Endothelial cell of umbilical vein (primary cell): ENCODE data around the gene RNF213. TPM values are rescaled to one million over a fixed set of nuclear protein-coding genes. Genes with fewer than 3 reads are reported as not detected.

Source experiments
- BruUV-seq: library from RNA; stranded (reverse); fragments of 400-500 nt; replicated peaks from 2 replicates; lab custom pipeline; 2021; lab: Mats Ljungman, UMichigan
- CTCF ChIA-PET: fragments of 300-600, 350-600 bp; sonication (Branson Sonifier 250); formaldehyde crosslinking; loops from one replicate; lab custom pipeline; 2021; ENCODE audit warnings: antibody characterized with exemption, inconsistent platforms; lab: Charles Lee
- POLR2A ChIA-PET: fragments of 300-600, 350-600 bp; sonication (Branson Sonifier 250); formaldehyde crosslinking; loops from one replicate; lab custom pipeline; 2021; ENCODE audit warnings: antibody characterized with exemption, inconsistent platforms; lab: Charles Lee
- DNase-seq: peaks from one replicate; pipeline ENCODE4 v3.0.0-alpha.2; 2011; ENCODE audit warnings: low read depth, low spot score
- FAIRE-seq: peaks from 2 replicates; lab custom pipeline; 2011; peaks lifted over from hg19 to GRCh38; lab: Jason Lieb, UNC
- H2AFZ ChIP-seq: 2 replicates; pipeline ENCODE4 v1.6.0; 2012; ENCODE audit warnings: low read depth, low read length, control low read depth, inconsistent platforms
- H3K27ac ChIP-seq: 2 replicates; pipeline ENCODE4 v1.5.1; 2011; ENCODE audit warnings: low read depth, mild to moderate bottlenecking, control low read depth, low read length, moderate library complexity; ENCODE audit not compliant: insufficient read depth
- H3K27me3 ChIP-seq, 2 experiments: 2 replicates each; pipeline versions ENCODE4 v1.6.0 to v1.6.1; 2011; ENCODE audit warnings: low read length in 2 of 2, mixed read lengths in 1 of 2; ENCODE audit not compliant: control insufficient read depth in 2 of 2, insufficient read depth in 2 of 2
- H3K36me3 ChIP-seq, 2 experiments: 2 replicates in 1 of 2; 3 replicates in 1 of 2; pipeline ENCODE4 v1.5.1; 2011; ENCODE audit warnings: low read length in 2 of 2, mild to moderate bottlenecking in 1 of 2, moderate library complexity in 1 of 2; ENCODE audit not compliant: control insufficient read depth in 2 of 2, insufficient read depth in 2 of 2; ENCODE audit errors: extremely low read depth in 1 of 2
- H3K4me1 ChIP-seq: 3 replicates; pipeline ENCODE4 v1.5.1; 2011; ENCODE audit warnings: mild to moderate bottlenecking, low read length; ENCODE audit not compliant: control insufficient read depth, insufficient read depth; ENCODE audit errors: extremely low read depth
- H3K4me2 ChIP-seq: 2 replicates; pipeline ENCODE4 v1.6.1; 2011; ENCODE audit warnings: low read length, control low read depth, mixed read lengths; ENCODE audit not compliant: insufficient read depth
- H3K4me3 ChIP-seq, 3 experiments: fragments of 200-600 bp in 1 of 3; sonication (generic), shearing (Covaris generic) in 1 of 3; replicated peaks in 1 of 3; 2 replicates each; pipeline ENCODE4 v1.5.1; 2011 to 2016; ENCODE audit warnings: control low read depth in 3 of 3, low read length in 3 of 3, mild to moderate bottlenecking in 2 of 3, inconsistent platforms in 1 of 3, low read depth in 1 of 3, moderate library complexity in 1 of 3; ENCODE audit not compliant: insufficient read depth in 1 of 3
- H3K79me2 ChIP-seq: 2 replicates; pipeline ENCODE4 v1.6.0; 2012; ENCODE audit warnings: low read length, inconsistent platforms; ENCODE audit not compliant: control insufficient read depth, insufficient read depth
- H3K9ac ChIP-seq: replicated peaks from 2 replicates; pipeline ENCODE3; 2011; ENCODE audit warnings: low read length, control low read depth; ENCODE audit not compliant: insufficient read depth; ENCODE audit errors: extremely low read depth
- H3K9me1 ChIP-seq: replicated peaks from 3 replicates; pipeline ENCODE4 v1.6.0; 2011; ENCODE audit warnings: mild to moderate bottlenecking, low read length; ENCODE audit not compliant: control insufficient read depth, insufficient read depth; ENCODE audit errors: extremely low read depth
- H3K9me3 ChIP-seq: replicated peaks from 2 replicates; pipeline ENCODE4 v1.5.1; 2012; ENCODE audit warnings: low read length, inconsistent platforms; ENCODE audit not compliant: control insufficient read depth, insufficient read depth
- H4K20me1 ChIP-seq: replicated peaks from 2 replicates; pipeline ENCODE3; 2011; ENCODE audit warnings: mild to moderate bottlenecking, low read length; ENCODE audit not compliant: control insufficient read depth, insufficient read depth; ENCODE audit errors: extremely low read depth
- EZH2 ChIP-seq: IDR thresholded peaks from 2 replicates; pipeline ENCODE4 v1.6.1; 2012; ENCODE audit warnings: borderline replicate concordance, low read depth, mild to moderate bottlenecking, moderate library complexity, low read length, inconsistent platforms; ENCODE audit not compliant: severe bottlenecking
- FOS ChIP-seq: IDR thresholded peaks from 2 replicates; pipeline ENCODE4 v1.6.1; 2011; ENCODE audit warnings: mild to moderate bottlenecking, low read length, moderate library complexity, borderline replicate concordance; ENCODE audit not compliant: insufficient read depth
- GATA2 ChIP-seq: IDR thresholded peaks from 2 replicates; pipeline ENCODE4 v1.7.0; 2011; ENCODE audit warnings: low read depth, mild to moderate bottlenecking, moderate library complexity, mixed read lengths, low read length; ENCODE audit not compliant: insufficient read length, insufficient read depth
- JUN ChIP-seq: IDR thresholded peaks from 2 replicates; pipeline ENCODE4 v1.6.1; 2011; ENCODE audit warnings: borderline replicate concordance, low read depth; ENCODE audit not compliant: insufficient read length, insufficient read depth
- MAX ChIP-seq: IDR thresholded peaks from 2 replicates; pipeline ENCODE4 v1.6.1; 2011; ENCODE audit not compliant: insufficient read depth, insufficient read length
- MYC ChIP-seq: IDR thresholded peaks from one replicate; pipeline ENCODE4 v1.6.1; 2011; ENCODE audit warnings: mild to moderate bottlenecking, low read depth, low read length
- POLR2A ChIP-seq: IDR thresholded peaks from 2 replicates; pipeline ENCODE4 v1.6.1; 2012; ENCODE audit warnings: low read depth, mild to moderate bottlenecking, control low read depth, low read length
- POLR2AphosphoS5 ChIP-seq: IDR thresholded peaks from 2 replicates; pipeline ENCODE4 v1.6.1; 2012; ENCODE audit warnings: low read depth, mild to moderate bottlenecking, control low read depth, low read length, moderate library complexity; ENCODE audit not compliant: insufficient read depth
- dilution Hi-C: fragments of 300-500 bp; cut with MboI; formaldehyde crosslinking; loops from one replicate; pipeline ENCODE4 v1.15.0; 2019; ENCODE audit warnings: low sequenced_read_pairs; ENCODE audit not compliant: extremely low pct_ligation_motif_present
- intact Hi-C: fragments of 100-400 bp; cut with micrococcal nuclease; formaldehyde crosslinking; loops from one replicate; pipeline ENCODE4 v1.10.0; 2022
- polyA plus RNA-seq, 4 experiments: library from polyadenylated mRNA; depleted of rRNA in 3 of 4; stranded (reverse) in 3 of 4; unstranded in 1 of 4; fragments of >200 nt; gene quantifications; 2 replicates each; pipeline versions ENCODE4 v1.2.1 to v1.2.3, GENCODE V29; 2011 to 2012; ENCODE audit warnings: missing spikeins in 1 of 4
- total RNA-seq: library from RNA; stranded (reverse); gene quantifications from 2 replicates; pipeline ENCODE4 v1.2.3, GENCODE V29; 2021
- TF ChIP-seq, protein P1 (sequence below), 2 donors: IDR thresholded peaks; 1 replicate in 1 of 2; 2 replicates in 1 of 2; pipeline ENCODE4 v1.5.1; 2011; ENCODE audit warnings: low read length in 2 of 2, mild to moderate bottlenecking in 2 of 2, moderate library complexity in 2 of 2, control low read depth in 1 of 2, inconsistent platforms in 1 of 2, low read depth in 1 of 2; ENCODE audit not compliant: insufficient read depth in 1 of 2; ENCODE audit errors: extremely low read depth in 1 of 2

RNF213 gene
- total and polyA plus RNA-seq, 2 donors (not counting 3 experiments of a cell fraction or from before 2014, with no cell fraction given): 36.5 to 116 TPM

GRCh38 chr17:80218391-80218790, 42.3 kb upstream of the RNF213 start:
- peaks cover 11% of the 10 kb centered on the region for H3K79me2 ChIP-seq
- ChIA-PET POLR2A (no interaction called here), CTCF (no interaction called here)
- no peaks in the 10 kb centered on the region for H3K9me3 ChIP-seq
- no peaks in the 10 kb centered on the region for H3K27me3 ChIP-seq
- no peak overlapping the region for H2AFZ ChIP-seq
- no peaks in the 10 kb centered on the region for H4K20me1 ChIP-seq
- H3K27ac ChIP-seq: no peak overlapping the region
- TF ChIP-seq MAX (no peak), FOS (no peak), JUN (no peak), MYC (no peak), POLR2A (no peak), POLR2AphosphoS5 (no peak), GATA2 (no peak), EZH2 (no peak)
- TF ChIP-seq, protein P1, sequence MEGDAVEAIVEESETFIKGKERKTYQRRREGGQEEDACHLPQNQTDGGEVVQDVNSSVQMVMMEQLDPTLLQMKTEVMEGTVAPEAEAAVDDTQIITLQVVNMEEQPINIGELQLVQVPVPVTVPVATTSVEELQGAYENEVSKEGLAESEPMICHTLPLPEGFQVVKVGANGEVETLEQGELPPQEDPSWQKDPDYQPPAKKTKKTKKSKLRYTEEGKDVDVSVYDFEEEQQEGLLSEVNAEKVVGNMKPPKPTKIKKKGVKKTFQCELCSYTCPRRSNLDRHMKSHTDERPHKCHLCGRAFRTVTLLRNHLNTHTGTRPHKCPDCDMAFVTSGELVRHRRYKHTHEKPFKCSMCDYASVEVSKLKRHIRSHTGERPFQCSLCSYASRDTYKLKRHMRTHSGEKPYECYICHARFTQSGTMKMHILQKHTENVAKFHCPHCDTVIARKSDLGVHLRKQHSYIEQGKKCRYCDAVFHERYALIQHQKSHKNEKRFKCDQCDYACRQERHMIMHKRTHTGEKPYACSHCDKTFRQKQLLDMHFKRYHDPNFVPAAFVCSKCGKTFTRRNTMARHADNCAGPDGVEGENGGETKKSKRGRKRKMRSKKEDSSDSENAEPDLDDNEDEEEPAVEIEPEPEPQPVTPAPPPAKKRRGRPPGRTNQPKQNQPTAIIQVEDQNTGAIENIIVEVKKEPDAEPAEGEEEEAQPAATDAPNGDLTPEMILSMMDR (IDR thresholded peaks at IDR 0.05; ENCODE audit: extremely low read depth in 1 of 2, insufficient read depth in 1 of 2, low read depth in 1 of 2, low read length in 2 of 2): no peak
- intact Hi-C loops (no loop called here), dilution Hi-C loops (no loop called here)
- DNase-seq (no peak), FAIRE-seq (no peak)
- peaks cover 13% of the 10 kb centered on the region for H3K4me1 ChIP-seq
- no peak overlapping the region for H3K4me3 ChIP-seq
- H3K4me2 ChIP-seq: no peak overlapping the region
- no TSS peak for BruUV-seq
- H3K9ac ChIP-seq: no peak overlapping the region
- H3K9me1 ChIP-seq: no peaks in the 10 kb centered on the region
- H3K36me3 ChIP-seq: peaks cover 3 to 23% of the 10 kb centered on the region in 2 experiments
